Measurements from ENCODE around the gene NR1H3. TPM values are rescaled to one million over a fixed set of nuclear protein-coding genes. Genes with fewer than 3 reads are reported as not detected.
"Not testable (repeated sequence)": the region's sequence is repeated elsewhere in the genome, so short reads cannot be mapped to it uniquely, and the experiment has no call there.

NR1H3 gene
- total RNA-seq, result 25.8 and 26.7 TPM in 2 replicates
- long read RNA-seq, partial matches to known transcripts, result 0 of 6 reads
- long read RNA-seq, other reads (novel, unspliced or antisense), result 2 of 6 reads

DNA sequence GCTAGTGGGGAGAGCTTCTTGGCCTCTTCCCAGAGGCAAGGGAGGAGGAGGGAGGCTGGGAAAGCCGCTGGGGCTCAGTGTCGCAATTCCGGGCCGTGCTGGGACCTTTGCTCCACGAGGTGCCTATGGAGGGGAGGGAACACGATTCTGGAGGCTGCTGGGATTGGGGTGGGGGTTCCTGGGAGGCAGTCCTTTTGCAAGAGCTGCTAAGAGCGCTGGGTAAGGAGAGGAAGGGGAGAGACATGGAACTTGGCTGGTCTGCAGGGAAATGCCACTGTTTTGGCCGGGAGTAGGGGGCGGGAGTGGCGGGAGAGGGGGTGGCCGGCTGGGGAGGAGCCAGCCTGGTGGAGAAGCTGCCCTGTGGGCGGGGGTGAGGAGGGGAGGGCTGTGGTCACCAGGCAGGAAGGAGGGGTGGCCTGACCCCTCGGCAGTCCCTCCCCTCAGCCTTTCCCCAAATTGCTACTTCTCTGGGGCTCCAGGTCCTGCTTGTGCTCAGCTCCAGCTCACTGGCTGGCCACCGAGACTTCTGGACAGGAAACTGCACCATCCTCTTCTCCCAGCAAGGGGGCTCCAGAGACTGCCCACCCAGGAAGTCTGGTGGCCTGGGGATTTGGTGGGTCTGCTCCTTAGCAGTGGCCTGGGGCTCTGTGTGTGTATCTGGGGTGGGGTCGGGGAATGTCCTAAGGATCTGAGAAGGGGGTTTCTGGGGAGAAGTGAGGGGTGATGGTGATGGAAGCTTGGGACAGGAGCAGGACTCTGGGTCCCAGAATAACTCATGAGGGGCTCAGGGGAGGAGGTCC lies at the start of gene NR1H3:
Gene NR1H3 (plus strand): TSS at position 480 of the 800 bp plus-strand sequence. CDS start 1,221 bp downstream, outside the sequence.
- peak; percentile 30 for DNase-seq (ENCODE audit: low spot score, unreplicated experiment)
- TF ChIP-seq, protein P1, sequence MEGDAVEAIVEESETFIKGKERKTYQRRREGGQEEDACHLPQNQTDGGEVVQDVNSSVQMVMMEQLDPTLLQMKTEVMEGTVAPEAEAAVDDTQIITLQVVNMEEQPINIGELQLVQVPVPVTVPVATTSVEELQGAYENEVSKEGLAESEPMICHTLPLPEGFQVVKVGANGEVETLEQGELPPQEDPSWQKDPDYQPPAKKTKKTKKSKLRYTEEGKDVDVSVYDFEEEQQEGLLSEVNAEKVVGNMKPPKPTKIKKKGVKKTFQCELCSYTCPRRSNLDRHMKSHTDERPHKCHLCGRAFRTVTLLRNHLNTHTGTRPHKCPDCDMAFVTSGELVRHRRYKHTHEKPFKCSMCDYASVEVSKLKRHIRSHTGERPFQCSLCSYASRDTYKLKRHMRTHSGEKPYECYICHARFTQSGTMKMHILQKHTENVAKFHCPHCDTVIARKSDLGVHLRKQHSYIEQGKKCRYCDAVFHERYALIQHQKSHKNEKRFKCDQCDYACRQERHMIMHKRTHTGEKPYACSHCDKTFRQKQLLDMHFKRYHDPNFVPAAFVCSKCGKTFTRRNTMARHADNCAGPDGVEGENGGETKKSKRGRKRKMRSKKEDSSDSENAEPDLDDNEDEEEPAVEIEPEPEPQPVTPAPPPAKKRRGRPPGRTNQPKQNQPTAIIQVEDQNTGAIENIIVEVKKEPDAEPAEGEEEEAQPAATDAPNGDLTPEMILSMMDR (IDR thresholded peaks at IDR 0.05; ENCODE audit: unreplicated experiment), result peak; percentile 68
- Mint-ChIP-seq H3K4me1 (ENCODE audit: low read depth) (peaks cover 16% of the 10 kb centered on the region), H3K4me3 (ENCODE audit: low read depth) (peak within 1 kb of the TSS; percentile 55), H3K27ac (peak within 1 kb of the TSS; percentile 91), H3K36me3 (ENCODE audit: insufficient read depth) (no peaks in the 10 kb centered on the region), H3K27me3 (no peaks in the 10 kb centered on the region), H3K9me3 (ENCODE audit: low read depth) (no peaks in the 10 kb centered on the region)

DNA sequence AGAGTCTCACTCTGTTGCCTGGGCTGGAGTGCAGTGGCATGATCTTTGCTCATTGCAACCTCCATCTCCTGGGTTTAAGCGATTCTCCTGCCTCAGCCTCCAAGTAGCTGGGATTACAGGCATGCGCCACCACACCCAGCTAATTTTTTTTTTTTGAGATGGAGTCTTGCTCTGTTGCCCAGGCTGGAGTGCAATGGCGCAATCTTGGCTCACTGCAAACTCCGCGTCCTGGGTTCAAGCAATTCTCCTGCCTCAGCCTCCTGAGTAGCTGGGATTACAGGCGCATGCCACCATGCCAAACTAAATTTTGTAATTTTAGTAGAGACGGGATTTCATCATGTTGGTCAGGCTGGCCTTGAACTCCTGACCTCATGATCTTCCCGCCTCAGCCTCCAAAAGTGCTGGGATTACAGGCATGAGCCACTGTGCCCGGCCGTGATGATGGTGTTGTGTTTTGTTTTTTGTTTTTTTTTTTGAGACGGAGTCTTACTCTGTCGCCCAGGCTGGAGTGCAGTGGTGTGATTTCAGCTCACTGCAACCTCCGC lies 49.7 kb upstream of the NR1H3 start:
- H3K36me3 Mint-ChIP-seq (ENCODE audit: insufficient read depth); H3K27me3 Mint-ChIP-seq; H3K4me1 Mint-ChIP-seq (ENCODE audit: low read depth); H3K27ac Mint-ChIP-seq; H3K4me3 Mint-ChIP-seq (ENCODE audit: low read depth); DNase-seq (ENCODE audit: low spot score, unreplicated experiment); H3K9me3 Mint-ChIP-seq (ENCODE audit: low read depth): not testable (repeated sequence)

DNA sequence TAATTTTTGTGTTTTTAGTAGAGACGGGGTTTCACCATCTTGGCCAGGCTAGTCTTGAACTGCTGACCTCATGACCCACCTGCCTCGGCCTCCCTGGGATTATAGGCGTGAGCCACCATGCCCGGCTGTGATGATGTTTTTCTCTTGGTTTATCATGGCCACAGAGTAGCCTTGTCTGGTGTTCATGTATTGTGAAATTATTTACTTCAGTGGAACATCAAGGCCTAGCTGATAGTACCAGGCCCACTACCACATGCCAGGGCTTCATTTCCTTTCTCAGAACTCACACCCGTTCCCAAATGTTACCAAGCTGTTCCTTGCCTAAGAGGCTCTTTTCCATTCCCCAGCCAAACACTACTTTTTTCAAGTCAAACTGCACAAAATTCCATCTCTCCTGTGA lies 49.2 kb upstream of the NR1H3 start:
- Mint-ChIP-seq H3K27ac (no peak overlapping the region), H3K27me3 (no peaks in the 10 kb centered on the region), H3K9me3 (ENCODE audit: low read depth) (no peaks in the 10 kb centered on the region), H3K4me1 (ENCODE audit: low read depth) (no peaks in the 10 kb centered on the region), H3K36me3 (ENCODE audit: insufficient read depth) (no peaks in the 10 kb centered on the region), H3K4me3 (ENCODE audit: low read depth) (no peak overlapping the region)
- no peak for DNase-seq (ENCODE audit: low spot score, unreplicated experiment)
- TF ChIP-seq, protein P1 (IDR thresholded peaks at IDR 0.05; ENCODE audit: unreplicated experiment), result no peak

DNA sequence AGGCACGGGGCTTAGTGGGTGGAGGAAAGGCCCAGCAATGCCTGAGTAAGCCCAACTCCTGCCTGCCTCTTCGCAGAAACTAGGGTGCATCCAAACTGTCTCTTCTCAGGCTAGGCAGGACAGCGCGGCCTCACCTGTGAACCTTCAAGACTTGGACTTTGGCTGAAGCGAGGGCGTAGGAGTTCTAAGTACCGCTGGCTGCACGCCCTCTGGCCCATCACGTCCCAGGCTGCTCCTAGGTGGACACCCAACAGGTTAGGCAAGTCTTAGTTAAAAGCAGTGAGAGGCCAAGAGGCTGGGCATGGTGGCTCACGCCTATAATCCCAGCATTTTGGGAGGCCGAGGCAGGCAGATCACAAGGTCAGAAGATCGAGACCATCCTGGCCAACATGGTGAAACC lies 44.9 kb upstream of the NR1H3 start:
- TF ChIP-seq, protein P1 (IDR thresholded peaks at IDR 0.05; ENCODE audit: unreplicated experiment), result no peak
- no peak for DNase-seq (ENCODE audit: low spot score, unreplicated experiment)
- H3K27ac Mint-ChIP-seq, result no peak overlapping the region
- H3K4me1 Mint-ChIP-seq (ENCODE audit: low read depth), result peaks cover 13% of the 10 kb centered on the region
- H3K27me3 Mint-ChIP-seq, result no peaks in the 10 kb centered on the region
- no peaks in the 10 kb centered on the region for H3K36me3 Mint-ChIP-seq (ENCODE audit: insufficient read depth)
- H3K9me3 Mint-ChIP-seq (ENCODE audit: low read depth), result no peaks in the 10 kb centered on the region
- no peak overlapping the region for H3K4me3 Mint-ChIP-seq (ENCODE audit: low read depth)

DNA sequence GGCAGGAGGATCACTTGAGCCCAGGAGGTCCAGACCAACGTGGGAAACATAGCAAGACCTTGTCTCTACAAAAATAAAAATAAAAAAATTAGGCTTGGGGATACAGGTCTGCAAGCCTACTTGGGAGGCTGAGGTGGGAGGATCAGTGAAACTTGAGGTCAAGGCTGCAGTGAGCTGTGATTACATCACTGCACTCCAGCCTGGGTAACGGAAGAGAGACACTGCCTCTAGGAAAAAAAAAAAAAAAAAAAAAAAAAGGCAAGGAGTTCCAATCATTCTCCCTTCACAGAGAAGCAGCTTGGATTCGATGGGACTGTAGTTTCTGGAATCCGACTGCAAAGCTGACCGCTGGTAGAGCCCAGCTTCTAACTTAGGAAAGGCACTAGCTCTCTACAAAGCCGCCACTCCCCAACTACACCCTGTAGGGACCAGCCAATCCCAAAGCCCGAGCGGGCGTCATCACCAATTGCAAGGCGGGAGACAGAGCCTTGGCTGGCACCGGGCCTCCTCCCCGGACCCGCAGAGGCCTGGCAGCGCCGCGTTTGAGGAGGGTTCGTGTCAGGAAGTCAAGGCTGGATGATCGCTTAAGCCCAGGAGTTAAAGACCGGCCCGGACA lies 43.7 kb upstream of the NR1H3 start:
- Mint-ChIP-seq H3K4me1 (ENCODE audit: low read depth) (peaks cover 15% of the 10 kb centered on the region), H3K9me3 (ENCODE audit: low read depth) (no peaks in the 10 kb centered on the region), H3K4me3 (ENCODE audit: low read depth) (peak overlapping the region; percentile 83), H3K27me3 (no peaks in the 10 kb centered on the region), H3K36me3 (ENCODE audit: insufficient read depth) (peaks cover 4% of the 10 kb centered on the region), H3K27ac (peak overlapping the region; percentile 97)
- TF ChIP-seq, protein P1 (IDR thresholded peaks at IDR 0.05; ENCODE audit: unreplicated experiment), result no peak
- peak; percentile 28 for DNase-seq (ENCODE audit: low spot score, unreplicated experiment)

All from progenitor cell of endocrine pancreas (in vitro differentiated cells).